Motor neuron (in vitro differentiated cells): ENCODE data around the gene IFT80. TPM values are rescaled to one million over a fixed set of nuclear protein-coding genes. Genes with fewer than 3 reads are reported as not detected.
"Not testable (repeated sequence)": the region's sequence is repeated elsewhere in the genome, so short reads cannot be mapped to it uniquely, and the experiment has no call there.

Experiments used
- ATAC-seq, 8 experiments: fragments of 200-7000 bp; cut with Tn5 transposase; replicated peaks in 6 of 8; 2 replicates each; pipeline ENCODE4 v1.8.0; 2021; ENCODE audit warnings: mild to moderate bottlenecking in 8 of 8, moderate library complexity in 8 of 8
- H3K27ac ChIP-seq, 2 donors: fragments of 250-450 bp; sonication (Bioruptor Pico); 2 replicates each; pipeline ENCODE4 v1.9.0; 2021; ENCODE audit warnings: antibody characterized with exemption in 2 of 2, mild to moderate bottlenecking in 2 of 2, moderate library complexity in 1 of 2
- H3K4me1 ChIP-seq, 2 donors: fragments of 250-450 bp; sonication (Bioruptor Pico); replicated peaks in 1 of 2; 2 replicates each; pipeline ENCODE4 v1.6.1; 2021; ENCODE audit warnings: antibody characterized with exemption in 2 of 2, mild to moderate bottlenecking in 2 of 2, moderate library complexity in 1 of 2
- H3K4me3 ChIP-seq, 5 donors: fragments of 250-450 bp; sonication (Bioruptor Pico); 2 replicates each; pipeline ENCODE4 v1.9.0; 2021; ENCODE audit warnings: antibody characterized with exemption in 5 of 5, mild to moderate bottlenecking in 5 of 5, moderate library complexity in 4 of 5
- WGBS, 10 experiments: fragments of 450-650 bp; shearing (Covaris generic); methylation state at CpG; one replicate each; pipeline ENCODE4 v1.0.0; 2022; 5-methylcytosine and 5-hydroxymethylcytosine counted together
- in situ Hi-C, 9 experiments: fragments of 400-800 bp; cut with MboI; loops; one replicate each; pipeline ENCODE4 v1.15.0; 2021; ENCODE audit warnings: low sequenced_read_pairs in 9 of 9, low pct_unique_long_range_greater_than_20kb in 2 of 9; ENCODE audit not compliant: unreplicated experiment in 9 of 9
- total RNA-seq, 8 experiments: library from RNA; unstranded; fragments of 300-600 nt; gene quantifications; 2 replicates each; pipeline versions ENCODE4 v1.2.3 to v1.2.4, GENCODE V29; 2022

IFT80 gene
- total RNA-seq, 8 experiments from 2014 or later, result 22.4 to 50.2 (median 38.7) TPM

DNA sequence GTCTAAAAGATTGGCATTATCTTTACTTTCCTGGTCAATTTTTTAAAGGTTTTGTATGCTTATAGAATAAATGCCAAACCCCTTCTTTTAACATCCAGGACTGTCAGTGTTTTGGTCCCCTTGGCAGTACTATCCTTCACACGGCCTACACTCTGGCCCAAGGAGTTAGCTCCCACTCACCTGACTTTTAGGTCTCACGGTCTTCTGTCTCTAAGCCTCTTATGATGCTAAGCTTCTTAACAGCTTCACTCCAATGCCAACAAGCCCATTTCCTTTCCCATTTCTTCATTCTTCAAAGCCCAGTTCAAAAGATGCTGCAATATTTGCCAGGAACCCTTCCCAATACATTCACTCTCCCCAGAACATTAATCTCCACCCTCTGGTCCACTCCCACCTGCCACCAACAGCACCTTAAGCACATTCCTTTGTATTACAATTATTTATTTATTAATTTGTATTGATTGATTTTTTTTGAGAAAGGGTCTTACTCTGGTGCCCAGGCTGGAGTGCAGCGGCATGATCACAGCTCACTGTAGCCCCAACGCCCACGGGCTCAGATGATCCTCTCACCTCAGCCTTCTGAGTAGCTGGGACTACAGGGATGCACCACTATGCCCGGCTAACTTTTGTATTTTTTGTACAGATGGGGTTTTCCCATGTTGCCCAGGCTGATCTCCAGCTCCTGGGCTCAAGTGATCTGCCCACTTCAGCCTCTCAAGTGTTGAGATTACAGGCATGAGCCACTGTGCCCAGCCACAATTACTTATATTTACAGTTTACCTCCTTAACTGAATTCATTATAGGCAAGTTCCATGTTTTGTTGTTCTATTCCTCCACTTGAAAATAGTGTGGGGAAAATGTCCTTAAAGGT is 27.8 kb downstream of the IFT80 start:
- in situ Hi-C loops, result no loop called here
- 76 to 97% (median 93%) methylated on average over 1 to 5 of the region's 6 CpGs; no CpG with 5 or more reads in 1 of the 10 experiments for WGBS, 10 experiments
- no peaks in the 10 kb centered on the region for H3K4me1 ChIP-seq
- ATAC-seq, result no peak
- no peak overlapping the region for H3K27ac ChIP-seq
- no peak overlapping the region for H3K4me3 ChIP-seq

DNA sequence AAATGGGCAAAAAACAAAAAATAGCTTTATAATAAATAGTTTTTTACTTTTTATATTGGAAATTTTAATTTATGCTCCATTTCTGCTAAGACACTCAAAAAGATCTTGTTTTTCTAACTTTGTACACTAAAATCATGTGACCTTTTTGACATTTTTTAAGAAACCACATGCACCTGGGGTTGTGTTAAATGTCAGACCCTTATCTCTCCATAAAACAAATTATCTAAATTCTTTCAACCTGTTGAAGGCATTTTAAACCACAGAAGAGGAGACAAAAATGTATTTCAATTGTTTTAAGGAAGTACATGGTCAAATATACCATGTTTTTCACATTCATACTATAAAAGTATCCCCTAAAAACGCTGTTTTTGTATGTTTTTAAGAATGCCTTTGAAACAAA is 29.2 kb downstream of the IFT80 start:
- no peak overlapping the region for H3K27ac ChIP-seq
- in situ Hi-C loops, result no loop called here
- H3K4me3 ChIP-seq, result no peak overlapping the region
- no peak for ATAC-seq
- 67 to 100% (median 88%) methylated on average over 1 of the region's 1 CpG; no CpG with 5 or more reads in 3 of the 10 experiments for WGBS, 10 experiments
- H3K4me1 ChIP-seq, result no peaks in the 10 kb centered on the region

DNA sequence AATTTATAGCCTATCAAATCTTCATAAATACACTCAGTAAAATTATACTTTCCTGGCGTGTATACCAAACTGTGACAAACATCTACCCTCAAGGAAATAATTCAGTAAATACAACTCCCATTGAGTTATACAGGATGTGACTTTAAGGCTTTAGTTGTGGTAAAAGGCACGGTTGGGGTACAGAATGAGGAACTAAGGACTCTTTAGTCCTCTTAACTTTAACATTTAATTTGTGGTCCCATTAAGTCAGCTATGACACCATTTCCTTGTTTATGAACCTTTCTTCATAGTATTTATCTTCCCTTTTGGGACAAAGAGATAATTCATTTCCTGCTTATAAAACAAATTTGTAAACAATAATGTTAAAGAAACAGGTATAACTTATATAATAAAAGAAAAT is 30.2 kb downstream of the IFT80 start:
- in situ Hi-C loops, result no loop called here
- Histone ChIP-seq H3K27ac (no peak overlapping the region), H3K4me1 (no peaks in the 10 kb centered on the region), H3K4me3 (no peak overlapping the region)
- no peak for ATAC-seq
- WGBS, 10 experiments, result 78 to 100% (median 100%) methylated on average over 1 to 2 of the region's 2 CpGs

DNA sequence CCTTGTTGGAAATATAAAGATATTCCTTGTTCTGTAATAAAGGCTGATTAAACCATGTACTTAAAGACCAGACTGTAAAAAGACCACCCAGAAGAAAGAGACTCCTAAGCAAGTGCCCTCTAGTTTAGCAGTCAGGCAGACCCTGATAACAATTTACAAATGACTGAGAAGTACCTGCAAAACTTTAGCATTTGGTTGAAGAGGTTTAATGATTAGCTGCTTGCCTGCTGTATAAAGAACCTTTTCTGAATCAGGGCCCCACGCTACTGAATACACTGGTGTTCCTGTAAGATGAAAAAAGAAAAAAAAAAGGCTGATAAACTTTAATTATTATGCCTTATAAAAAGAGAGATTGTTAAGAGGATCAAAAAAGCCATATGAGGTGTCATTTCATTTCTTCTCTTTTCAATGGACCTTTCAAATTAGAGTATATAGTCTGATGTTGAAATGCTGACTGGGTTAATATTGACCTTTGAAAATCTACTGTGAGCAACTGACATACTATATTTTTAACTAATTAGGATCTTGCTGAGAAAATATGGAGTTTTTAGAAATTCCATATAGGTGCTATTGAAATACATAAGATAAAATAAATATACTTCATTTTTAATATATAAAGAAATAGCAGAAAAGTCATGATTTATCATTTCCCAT is 33.0 kb downstream of the IFT80 start:
- WGBS, 10 experiments, result 40 to 100% (median 75%) methylated on average over 1 of the region's 1 CpG; no CpG with 5 or more reads in 1 of the 10 experiments
- Histone ChIP-seq H3K4me1 (no peaks in the 10 kb centered on the region), H3K27ac (no peak overlapping the region), H3K4me3 (no peak overlapping the region)
- in situ Hi-C loops, result no loop called here
- no peak for ATAC-seq

DNA sequence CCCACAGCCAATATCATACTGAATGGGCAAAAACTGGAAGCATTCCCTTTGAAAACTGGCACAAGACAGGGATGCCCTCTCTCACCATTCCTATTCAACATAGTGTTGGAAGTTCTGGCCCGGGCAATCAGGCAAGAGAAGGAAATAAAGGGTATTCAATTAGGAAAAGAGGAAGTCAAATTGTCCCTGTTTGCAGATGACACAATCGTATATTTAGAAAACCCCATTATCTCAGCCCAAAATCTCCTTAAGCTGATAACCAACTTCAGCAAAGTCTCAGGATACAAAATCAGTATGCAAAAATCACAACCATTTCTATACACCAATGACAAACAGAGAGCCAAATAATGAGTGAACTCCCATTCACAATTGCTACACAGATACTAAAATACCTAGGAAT is 36.1 kb downstream of the IFT80 start:
- H3K4me1 ChIP-seq, in situ Hi-C loops, H3K27ac ChIP-seq, H3K4me3 ChIP-seq, ATAC-seq: not testable (repeated sequence)
- WGBS, 10 experiments, result 88 to 100% methylated on average over 1 of the region's 2 CpGs; no CpG with 5 or more reads in 8 of the 10 experiments

DNA sequence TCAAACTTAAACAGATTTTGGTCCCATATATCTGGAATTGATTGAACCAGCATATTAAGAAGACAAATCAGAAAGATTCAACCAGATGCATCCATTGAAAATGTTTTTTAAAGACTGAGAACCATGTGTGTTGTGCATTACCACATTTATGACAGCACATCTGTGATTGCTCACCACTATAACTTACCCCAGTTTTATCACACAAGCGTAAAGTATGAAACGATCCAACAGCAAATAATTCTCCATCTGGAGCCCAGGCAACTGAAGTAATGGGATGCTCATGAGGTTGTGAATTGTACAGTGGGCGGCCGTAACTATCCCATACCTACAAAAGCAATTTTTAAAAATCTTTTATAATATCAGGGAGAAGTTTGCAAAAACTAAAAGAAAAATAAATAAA is 43.2 kb downstream of the IFT80 start:
- WGBS, 10 experiments, result 73 to 100% (median 96%) methylated on average over 2 to 4 of the region's 4 CpGs; no CpG with 5 or more reads in 1 of the 10 experiments
- Histone ChIP-seq H3K4me1 (no peaks in the 10 kb centered on the region), H3K4me3 (no peak overlapping the region), H3K27ac (no peak overlapping the region)
- ATAC-seq, result no peak
- in situ Hi-C loops, result no loop called here

DNA sequence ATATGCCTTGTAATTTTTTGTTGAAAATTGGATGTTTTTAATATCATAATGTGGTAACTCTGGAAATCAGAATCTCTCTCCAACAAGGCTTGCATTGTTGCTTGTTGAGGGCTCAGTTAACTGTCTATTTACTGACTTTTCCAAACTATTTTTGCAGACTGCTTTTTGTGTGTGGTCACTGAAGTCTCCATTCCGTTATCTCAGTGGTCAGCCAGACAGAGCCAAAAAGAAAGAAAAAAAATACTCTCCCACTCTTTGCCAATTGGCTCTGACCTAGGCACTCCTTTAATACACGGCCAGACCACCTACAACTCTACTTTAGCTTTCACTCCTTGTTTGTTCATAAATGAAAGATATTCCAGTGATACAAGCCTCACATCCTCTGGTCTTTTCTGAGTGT is 52.5 kb downstream of the IFT80 start:
- Histone ChIP-seq H3K4me3 (no peak overlapping the region), H3K27ac (no peak overlapping the region), H3K4me1 (no peaks in the 10 kb centered on the region)
- in situ Hi-C loops, result loop anchor here in 3 of 9 experiments (10.0 to 25.0 kb wide), 4 partner anchors 182 to 312 kb away; no protein-coding TSS in a partner anchor
- 39 to 100% (median 79%) methylated on average over 1 to 2 of the region's 2 CpGs; no CpG with 5 or more reads in 1 of the 10 experiments for WGBS, 10 experiments
- no peak for ATAC-seq

DNA sequence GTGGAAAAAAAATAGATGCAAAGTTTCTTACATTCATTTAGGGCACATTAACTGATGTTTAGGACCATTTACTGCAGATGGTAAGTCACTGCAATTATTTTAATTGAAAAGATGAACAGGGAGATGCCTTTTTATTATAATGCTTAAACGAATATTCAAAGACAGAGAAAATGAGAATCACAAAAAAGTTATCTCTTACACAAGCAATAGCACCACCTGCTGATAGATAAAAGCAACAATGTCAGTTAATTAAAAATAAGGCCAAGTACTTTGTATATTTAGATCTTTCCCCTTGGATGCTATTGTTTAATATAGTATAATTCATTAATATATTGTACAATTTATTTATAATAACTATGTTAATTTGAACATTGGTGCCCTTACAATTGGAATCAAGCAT is 55.9 kb downstream of the IFT80 start:
- H3K27ac ChIP-seq, result no peak overlapping the region
- H3K4me1 ChIP-seq, result no peaks in the 10 kb centered on the region
- ATAC-seq, result no peak
- in situ Hi-C loops, result loop anchor here in 3 of 9 experiments (10.0 to 25.0 kb wide), 4 partner anchors 178 to 308 kb away; no protein-coding TSS in a partner anchor
- no peak overlapping the region for H3K4me3 ChIP-seq
- WGBS, 10 experiments, result 0 to 100% (median 59%) methylated on average over 1 of the region's 1 CpG; no CpG with 5 or more reads in 2 of the 10 experiments

DNA sequence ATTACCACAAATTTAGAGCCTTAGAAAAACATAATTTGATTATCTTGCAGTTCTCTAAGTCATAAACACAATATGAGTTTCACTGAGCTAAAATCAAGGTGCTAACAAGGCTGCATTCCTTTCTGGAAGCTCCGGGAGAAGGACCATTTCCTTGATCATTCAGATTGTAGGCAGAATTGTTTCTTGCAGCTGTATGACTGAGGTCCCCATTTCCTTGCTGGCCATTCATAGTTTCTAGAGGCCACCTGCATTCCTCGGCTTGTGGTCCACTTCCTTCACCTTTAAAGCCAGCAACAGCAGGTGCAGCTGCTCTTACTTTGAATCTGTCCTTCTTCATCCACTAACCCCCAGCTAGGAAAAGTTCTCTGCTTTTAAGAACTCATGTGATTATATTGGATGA is 58.7 kb downstream of the IFT80 start:
- ATAC-seq, result no peak
- Histone ChIP-seq H3K27ac (no peak overlapping the region), H3K4me1 (no peaks in the 10 kb centered on the region), H3K4me3 (no peak overlapping the region)
- 80 to 100% (median 94%) methylated on average over 1 to 2 of the region's 2 CpGs; no CpG with 5 or more reads in 3 of the 10 experiments for WGBS, 10 experiments
- in situ Hi-C loops, result loop anchor here in 3 of 9 experiments (10.0 to 25.0 kb wide), 4 partner anchors 176 to 306 kb away; no protein-coding TSS in a partner anchor

DNA sequence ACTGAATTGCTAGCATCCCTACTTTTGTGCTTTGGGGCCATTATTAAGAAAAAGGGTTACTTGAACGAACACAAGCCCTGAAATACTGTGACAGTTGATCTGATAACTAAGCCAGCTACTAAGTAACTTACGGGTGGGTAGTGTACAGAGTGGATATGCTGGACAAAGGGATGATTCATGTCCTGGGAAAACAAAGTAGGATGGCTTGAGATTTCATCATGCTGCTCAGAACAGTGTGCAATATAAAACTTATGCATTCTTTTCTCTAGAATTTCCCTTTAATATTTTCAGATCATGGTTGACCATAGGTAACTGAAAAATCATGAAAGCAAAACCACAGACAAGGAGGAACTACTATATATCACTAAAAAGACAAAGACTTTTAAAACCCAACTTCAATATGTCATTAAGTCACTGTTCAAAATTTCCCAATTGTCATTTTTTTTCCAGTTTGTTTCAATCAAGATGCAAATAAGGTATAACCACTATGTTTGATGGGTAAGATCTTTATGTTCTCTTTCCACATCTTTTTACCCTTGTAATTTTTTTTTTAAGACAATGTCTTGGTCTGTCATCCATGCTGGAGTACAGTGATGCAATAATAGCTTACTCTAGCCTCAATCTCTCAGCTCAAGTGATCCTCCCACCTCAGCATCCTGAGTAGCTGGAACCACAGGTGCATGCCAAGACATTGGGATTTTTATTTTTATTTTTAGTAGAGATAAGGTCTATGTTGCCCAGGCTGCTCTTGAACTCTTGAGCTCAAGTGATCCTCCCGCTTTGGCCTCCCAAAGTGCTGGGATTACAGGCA is 67.7 kb downstream of the IFT80 start:
- Histone ChIP-seq H3K27ac (peak overlapping the region; percentile 28 to 85), H3K4me1 (peaks cover 8 to 26% of the 10 kb centered on the region in 2 donors), H3K4me3 (no peak overlapping the region)
- 37 to 100% (median 67%) methylated on average over 1 to 3 of the region's 3 CpGs; no CpG with 5 or more reads in 1 of the 10 experiments for WGBS, 10 experiments
- ATAC-seq, result peak in 7 of 8 experiments; percentile 55 to 99 (median 84)
- in situ Hi-C loops, result loop anchor here in 2 of 9 experiments (25.0 kb wide), 2 partner anchors 169 to 294 kb away; no protein-coding TSS in a partner anchor

DNA sequence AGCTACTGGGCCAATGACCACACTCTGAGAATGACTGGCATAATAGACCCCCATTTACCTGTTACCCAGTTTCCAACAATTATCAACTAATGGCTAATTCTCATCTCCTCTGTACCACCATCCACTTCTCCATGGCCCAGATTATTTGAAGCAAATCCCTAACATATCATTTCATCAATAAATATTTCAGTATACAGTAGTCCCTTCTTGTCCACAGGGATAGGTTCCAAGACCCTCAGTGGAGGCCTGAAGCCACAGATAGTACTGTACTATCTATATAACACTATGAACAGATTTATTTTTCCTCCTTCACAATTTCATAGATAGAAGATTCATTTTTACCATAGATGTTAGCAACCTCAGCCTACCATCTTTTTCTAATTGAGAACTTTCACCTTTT is 68.3 kb downstream of the IFT80 start:
- Histone ChIP-seq H3K27ac (peak overlapping the region in 1 of 2 donors; percentile 85), H3K4me1 (peaks cover 8 to 26% of the 10 kb centered on the region in 2 donors), H3K4me3 (no peak overlapping the region)
- ATAC-seq, result peak in 4 of 8 experiments; percentile 2 to 45 (median 36)
- in situ Hi-C loops, result loop anchor here in 2 of 9 experiments (25.0 kb wide), 2 partner anchors 168 to 293 kb away; no protein-coding TSS in a partner anchor

DNA sequence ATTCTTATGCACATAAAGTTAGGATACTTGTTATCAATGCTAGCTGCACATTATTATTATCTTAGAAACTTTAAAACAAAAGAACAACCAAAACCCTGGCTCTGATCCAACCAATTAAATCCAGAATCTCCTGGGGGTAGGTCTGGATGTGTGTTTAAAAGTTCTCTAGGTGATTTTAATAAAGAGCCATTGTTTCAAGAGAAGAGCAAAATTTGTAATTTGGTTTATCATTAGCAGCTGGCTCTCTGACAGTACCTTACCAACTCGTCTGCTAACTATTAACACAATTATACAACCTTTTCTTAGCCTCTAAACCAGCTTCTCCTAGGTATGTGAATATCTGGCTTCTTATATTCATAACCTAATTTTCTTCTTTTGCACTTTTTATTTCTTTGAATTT is 68.9 kb downstream of the IFT80 start:
- WGBS, 10 experiments, result 57 to 100% (median 83%) methylated on average over 1 of the region's 1 CpG; no CpG with 5 or more reads in 3 of the 10 experiments

More for the DNA sequence above, 68.9 kb downstream of the IFT80 start:
- Histone ChIP-seq H3K4me1 (peaks cover 8 to 26% of the 10 kb centered on the region in 2 donors), H3K4me3 (no peak overlapping the region), H3K27ac (no peak overlapping the region)
- in situ Hi-C loops, result loop anchor here in 2 of 9 experiments (25.0 kb wide), 2 partner anchors 168 to 293 kb away; no protein-coding TSS in a partner anchor
- ATAC-seq, result no peak
